ENCODE results near the gene TMEM82.

Gene TMEM82

GRCh38 chr1:15757575-15758342, 15.5 kb downstream of the TMEM82 start:
- no peak for DNase-seq

- no peak for DNase-seq
These were observed 16.1 kb downstream of the TMEM82 start, which contains the start of gene FBLIM1 for GRCh38 chr1:15758343-15758931. FBLIM1 (plus strand) TSS chr1:15758795; CDS start chr1:15764984, 6,189 bp downstream.

GRCh38 chr1:15758953-15759661, 16.8 kb downstream of the TMEM82 start:
- DNase-seq, result no peak

- DNase-seq, result no peak
These were observed 18.4 kb downstream of the TMEM82 start for GRCh38 chr1:15760520-15761211.

GRCh38 chr1:15761366-15762128, 19.2 kb downstream of the TMEM82 start:
- no peak for DNase-seq

- DNase-seq, result no peak
These were observed 20.2 kb downstream of the TMEM82 start for GRCh38 chr1:15762546-15762945.

GRCh38 chr1:15764269-15764764, 22.0 kb downstream of the TMEM82 start:
- DNase-seq, result no peak

GRCh38 chr1:15764890-15765289, 22.6 kb downstream of the TMEM82 start:
- DNase-seq, result no peak

- no peak for DNase-seq
These were observed 23.3 kb downstream of the TMEM82 start for GRCh38 chr1:15765495-15766194.

GRCh38 chr1:15767941-15768340, 25.6 kb downstream of the TMEM82 start:
- DNase-seq, result no peak

- no peak for DNase-seq
These were observed 26.1 kb downstream of the TMEM82 start for GRCh38 chr1:15768388-15768787.

GRCh38 chr1:15770313-15770962, 28.1 kb downstream of the TMEM82 start:
- DNase-seq, result no peak

GRCh38 chr1:15771836-15772515, 29.7 kb downstream of the TMEM82 start:
- DNase-seq, result no peak

GRCh38 chr1:15775706-15776105, 33.4 kb downstream of the TMEM82 start:
- DNase-seq, result no peak

GRCh38 chr1:15777909-15778707, 35.8 kb downstream of the TMEM82 start:
- no peak for DNase-seq

- DNase-seq, result no peak
These were observed 43.4 kb downstream of the TMEM82 start for GRCh38 chr1:15785683-15786082.

- no peak for DNase-seq
These were observed 44.3 kb downstream of the TMEM82 start for GRCh38 chr1:15786581-15786980.

- DNase-seq, result no peak
These were observed 46.5 kb downstream of the TMEM82 start for GRCh38 chr1:15788624-15789301.

GRCh38 chr1:15796086-15796462, 53.8 kb downstream of the TMEM82 start:
- no peak for DNase-seq
